Loucy (cell line): ENCODE data around the gene PRMT9.
A peak's percentile ranks its signal among the peaks of the same experiment; 100 is the strongest.

ENCODE experiments used
- H2AFZ ChIP-seq: fragments of 200-600 bp; sonication (generic); 2 replicates; pipeline ENCODE4 v1.6.0; 2016; ENCODE audit warnings: antibody characterized with exemption, mild to moderate bottlenecking, low read length, moderate library complexity
- H3F3A ChIP-seq: fragments of 200-600 bp; 2 replicates; pipeline ENCODE4 v1.6.0; 2016; ENCODE audit warnings: antibody characterized with exemption, low read depth, mild to moderate bottlenecking
- H3K27me3 ChIP-seq: fragments of 200-600 bp; sonication (generic); 2 replicates; pipeline ENCODE4 v1.6.1; 2014; ENCODE audit warnings: low read length, mild to moderate bottlenecking; ENCODE audit not compliant: insufficient read depth, poor library complexity, severe bottlenecking
- H3K36me3 ChIP-seq: fragments of 200-600 bp; sonication (generic); 2 replicates; pipeline ENCODE4 v1.6.1; 2016; ENCODE audit warnings: low read length; ENCODE audit not compliant: insufficient read depth
- H3K4me1 ChIP-seq: fragments of 200-600 bp; sonication (generic); 2 replicates; pipeline ENCODE4 v1.5.1; 2014; ENCODE audit warnings: low read length, mild to moderate bottlenecking; ENCODE audit not compliant: insufficient read depth, poor library complexity, severe bottlenecking
- H3K4me2 ChIP-seq: fragments of 200-600 bp; sonication (generic); 2 replicates; pipeline ENCODE4 v1.6.0; 2014; ENCODE audit warnings: antibody characterized with exemption, low read length, low read depth, mild to moderate bottlenecking; ENCODE audit not compliant: poor library complexity, severe bottlenecking
- H3K4me3 ChIP-seq: fragments of 200-600 bp; sonication (generic); 2 replicates; pipeline ENCODE4 v1.5.1; 2014; ENCODE audit warnings: low read length, mild to moderate bottlenecking, mixed read lengths; ENCODE audit not compliant: poor library complexity, severe bottlenecking
- H3K79me2 ChIP-seq: fragments of 200-600 bp; sonication (generic); 2 replicates; pipeline ENCODE4 v1.6.1; 2014; ENCODE audit warnings: low read length; ENCODE audit not compliant: insufficient read depth
- H3K9ac ChIP-seq: fragments of 200-600 bp; sonication (generic); 2 replicates; pipeline ENCODE4 v1.6.0; 2014; ENCODE audit warnings: mild to moderate bottlenecking, low read depth, low read length, moderate library complexity; ENCODE audit not compliant: poor library complexity, severe bottlenecking
- H3K9me2 ChIP-seq: fragments of 200-600 bp; sonication (generic); replicated peaks from 2 replicates; pipeline ENCODE4 v1.6.1; 2016; ENCODE audit warnings: low read depth, low read length, mixed read lengths
- H3K9me3 ChIP-seq: fragments of 200-600 bp; sonication (generic); 2 replicates; pipeline ENCODE4 v1.6.1; 2014; ENCODE audit warnings: mild to moderate bottlenecking, antibody characterized with exemption, low read length, low read depth; ENCODE audit not compliant: insufficient read depth
- H4K20me1 ChIP-seq: fragments of 200-600 bp; sonication (generic); 2 replicates; pipeline ENCODE4 v1.6.0; 2014; ENCODE audit warnings: antibody characterized with exemption, low read length, mild to moderate bottlenecking; ENCODE audit not compliant: insufficient read depth, poor library complexity, severe bottlenecking
- EZH2phosphoT487 ChIP-seq: fragments of 200-600 bp; IDR thresholded peaks from 2 replicates; pipeline ENCODE4 v1.6.1; 2018; ENCODE audit warnings: antibody characterized with exemption, mild to moderate bottlenecking, moderate library complexity, borderline replicate concordance
- TF ChIP-seq, protein P1 (sequence below): fragments of 200-600 bp; sonication (generic); conservative IDR thresholded peaks from 2 replicates; pipeline ENCODE4 v1.5.1; 2014; ENCODE audit warnings: mild to moderate bottlenecking, antibody characterized with exemption, low read length

PRMT9 gene

DNA sequence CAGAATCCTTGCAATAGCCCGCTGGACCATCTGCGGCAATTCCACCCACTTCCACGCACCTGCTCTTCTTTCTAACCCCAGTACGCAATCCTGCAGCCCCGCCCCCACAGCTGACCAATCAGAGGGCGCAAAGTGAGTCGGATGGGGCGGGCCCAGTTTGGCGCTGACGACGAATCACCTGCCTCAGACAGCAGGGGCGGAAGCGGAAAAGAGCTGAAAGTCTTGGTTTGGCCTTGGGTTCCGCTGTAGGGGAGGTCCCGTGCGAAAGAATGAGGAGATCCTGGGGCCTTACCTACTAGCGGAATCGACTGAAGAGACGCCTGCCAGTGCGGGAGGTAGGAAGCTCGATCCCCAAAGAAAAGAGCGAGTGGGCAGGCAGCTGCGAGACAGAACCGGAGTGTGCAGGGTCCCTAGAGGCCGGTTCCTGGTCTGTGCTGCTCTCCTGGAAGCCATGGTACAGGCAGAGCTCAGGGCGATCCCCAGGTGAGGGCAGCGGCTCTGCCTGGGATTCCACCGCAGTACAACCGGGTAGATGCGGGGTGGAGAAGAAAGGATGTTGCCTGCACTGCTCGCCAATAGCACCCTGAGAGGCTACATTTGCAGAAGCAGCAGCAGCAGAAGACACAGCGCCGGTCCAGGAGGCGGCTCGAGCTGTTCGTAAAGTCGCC, 66.7 kb downstream of the PRMT9 start, which contains the start of gene TMEM184C:
TMEM184C (plus strand) TSS at position 225 of the 668 bp plus-strand sequence. CDS start 560 bp downstream, outside the sequence.
- Histone ChIP-seq H3K27me3 (peaks cover 33% of the 10 kb centered on the region), H3K4me3 (peak within 1 kb of the TSS; percentile 95), H3K79me2 (peaks cover 38% of the 10 kb centered on the region), H3K4me2 (peak within 1 kb of the TSS; percentile 77), H3K4me1 (peaks cover 37% of the 10 kb centered on the region), H3K9me3 (no peaks in the 10 kb centered on the region), H3K9me2 (no peaks in the 10 kb centered on the region), H3F3A (no peaks in the 10 kb centered on the region), H4K20me1 (peaks cover 17% of the 10 kb centered on the region), H2AFZ (peak within 1 kb of the TSS; percentile 94), H3K36me3 (no peaks in the 10 kb centered on the region), H3K9ac (peak within 1 kb of the TSS; percentile 79)
- TF ChIP-seq EZH2phosphoT487: no peak
- TF ChIP-seq, protein P1, sequence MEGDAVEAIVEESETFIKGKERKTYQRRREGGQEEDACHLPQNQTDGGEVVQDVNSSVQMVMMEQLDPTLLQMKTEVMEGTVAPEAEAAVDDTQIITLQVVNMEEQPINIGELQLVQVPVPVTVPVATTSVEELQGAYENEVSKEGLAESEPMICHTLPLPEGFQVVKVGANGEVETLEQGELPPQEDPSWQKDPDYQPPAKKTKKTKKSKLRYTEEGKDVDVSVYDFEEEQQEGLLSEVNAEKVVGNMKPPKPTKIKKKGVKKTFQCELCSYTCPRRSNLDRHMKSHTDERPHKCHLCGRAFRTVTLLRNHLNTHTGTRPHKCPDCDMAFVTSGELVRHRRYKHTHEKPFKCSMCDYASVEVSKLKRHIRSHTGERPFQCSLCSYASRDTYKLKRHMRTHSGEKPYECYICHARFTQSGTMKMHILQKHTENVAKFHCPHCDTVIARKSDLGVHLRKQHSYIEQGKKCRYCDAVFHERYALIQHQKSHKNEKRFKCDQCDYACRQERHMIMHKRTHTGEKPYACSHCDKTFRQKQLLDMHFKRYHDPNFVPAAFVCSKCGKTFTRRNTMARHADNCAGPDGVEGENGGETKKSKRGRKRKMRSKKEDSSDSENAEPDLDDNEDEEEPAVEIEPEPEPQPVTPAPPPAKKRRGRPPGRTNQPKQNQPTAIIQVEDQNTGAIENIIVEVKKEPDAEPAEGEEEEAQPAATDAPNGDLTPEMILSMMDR: no peak

DNA sequence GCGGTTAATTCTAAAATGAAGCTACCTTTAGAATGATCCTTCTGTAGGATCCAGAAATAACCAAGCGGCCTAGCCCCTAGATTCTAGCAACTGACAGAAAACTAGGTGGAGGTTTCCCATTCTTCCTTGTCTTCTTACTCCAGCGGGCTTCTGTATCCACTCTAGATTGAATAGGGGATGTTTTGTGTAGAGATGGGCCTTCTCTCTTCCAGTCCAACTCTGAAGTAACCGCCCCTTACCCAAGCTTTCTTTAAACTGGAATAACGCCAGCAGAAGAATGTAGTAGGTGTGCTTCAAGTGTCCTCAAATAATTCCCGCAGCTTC, 67.2 kb downstream of the PRMT9 start:
- peak overlapping the region; percentile 94 for H2AFZ ChIP-seq
- no peak for TF ChIP-seq EZH2phosphoT487
- TF ChIP-seq, protein P1: no peak
- H3K9me3 ChIP-seq: no peaks in the 10 kb centered on the region
- no peaks in the 10 kb centered on the region for H3K36me3 ChIP-seq
- H3K27me3 ChIP-seq: peaks cover 37% of the 10 kb centered on the region
- peak overlapping the region; percentile 79 for H3K9ac ChIP-seq
- no peaks in the 10 kb centered on the region for H3F3A ChIP-seq
- H3K4me1 ChIP-seq: peaks cover 37% of the 10 kb centered on the region
- H3K79me2 ChIP-seq: peaks cover 38% of the 10 kb centered on the region
- peak overlapping the region; percentile 68 for H3K4me2 ChIP-seq
- peaks cover 17% of the 10 kb centered on the region for H4K20me1 ChIP-seq
- H3K9me2 ChIP-seq: no peaks in the 10 kb centered on the region
- H3K4me3 ChIP-seq: peak overlapping the region; percentile 95

DNA sequence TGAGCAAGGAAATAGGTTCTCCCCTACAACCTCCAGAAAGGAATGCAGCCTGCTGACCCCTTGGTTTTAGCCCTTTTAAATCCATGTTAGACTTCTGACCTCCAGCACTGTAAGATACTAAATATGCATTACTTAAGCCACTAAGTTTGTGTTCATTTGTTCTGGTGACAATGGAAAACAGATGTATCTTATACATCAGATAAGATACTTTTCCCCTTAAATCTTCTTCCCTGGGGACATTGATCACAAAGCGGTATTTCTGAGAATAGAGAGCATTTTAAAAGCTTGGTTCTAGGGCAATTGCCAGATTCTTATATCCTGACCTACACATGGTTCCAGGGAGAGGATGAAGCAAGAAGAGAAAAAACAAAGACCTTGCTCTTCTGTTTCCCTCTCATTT, 73.3 kb downstream of the PRMT9 start:
- no peaks in the 10 kb centered on the region for H3F3A ChIP-seq
- no peaks in the 10 kb centered on the region for H3K79me2 ChIP-seq
- no peaks in the 10 kb centered on the region for H3K4me1 ChIP-seq
- H3K27me3 ChIP-seq: peaks cover 78% of the 10 kb centered on the region
- TF ChIP-seq, protein P1: no peak
- TF ChIP-seq EZH2phosphoT487: no peak
- no peak overlapping the region for H3K9ac ChIP-seq
- H4K20me1 ChIP-seq: no peaks in the 10 kb centered on the region
- H3K9me3 ChIP-seq: no peaks in the 10 kb centered on the region
- H3K9me2 ChIP-seq: no peaks in the 10 kb centered on the region
- no peak overlapping the region for H3K4me2 ChIP-seq
- no peak overlapping the region for H3K4me3 ChIP-seq
- H3K36me3 ChIP-seq: no peaks in the 10 kb centered on the region
- H2AFZ ChIP-seq: no peak overlapping the region
